ENCODE results near the gene VKORC1L1.

The VKORC1L1 gene

GRCh38 chr7:65927489-65928448, 54.9 kb downstream of the VKORC1L1 start:
- Histone ChIP-seq H3K27me3 (ENCODE audit: insufficient read depth, low read length) (no peaks in the 10 kb centered on the region), H4K20me1 (ENCODE audit: insufficient read depth, low read length) (no peaks in the 10 kb centered on the region), H3K4me2 (ENCODE audit: low read length) (no peak overlapping the region), H3K9me2 (ENCODE audit: low read depth, low read length) (no peaks in the 10 kb centered on the region), H3F3A (ENCODE audit: insufficient read depth, low read length) (no peaks in the 10 kb centered on the region), H3K9ac (ENCODE audit: low read length) (no peak overlapping the region), H3K79me2 (ENCODE audit: insufficient read depth, low read length) (peaks cover 56% of the 10 kb centered on the region), H2AFZ (ENCODE audit: low read length) (no peak overlapping the region), H3K27ac (ENCODE audit: low read depth, low read length, poor library complexity, severe bottlenecking) (no peak overlapping the region), H3K4me3 (ENCODE audit: low read depth, low read length, poor library complexity, severe bottlenecking) (no peak overlapping the region), H3K9me3 (ENCODE audit: low read length) (no peaks in the 10 kb centered on the region), H3K4me1 (ENCODE audit: insufficient read depth, low read length, severe bottlenecking) (no peaks in the 10 kb centered on the region), H3K36me3 (ENCODE audit: insufficient read depth, low read length) (peaks cover 10% of the 10 kb centered on the region; the same call in 1 of the 2 replicates)
- TF ChIP-seq CTCF (IDR thresholded peaks at IDR 0.05; ENCODE audit: low read length) = no peak

GRCh38 chr7:65931685-65932084, 58.8 kb downstream of the VKORC1L1 start:
- H4K20me1 ChIP-seq (ENCODE audit: insufficient read depth, low read length) = no peaks in the 10 kb centered on the region

GRCh38 chr7:65937296-65937695, 64.4 kb downstream of the VKORC1L1 start:
- Histone ChIP-seq H3K9me3 (ENCODE audit: low read length) (no peaks in the 10 kb centered on the region), H3K36me3 (ENCODE audit: insufficient read depth, low read length) (peaks cover 29% of the 10 kb centered on the region; the same call in 1 of the 2 replicates), H4K20me1 (ENCODE audit: insufficient read depth, low read length) (no peaks in the 10 kb centered on the region), H2AFZ (ENCODE audit: low read length) (no peak overlapping the region), H3K4me3 (ENCODE audit: low read depth, low read length, poor library complexity, severe bottlenecking) (no peak overlapping the region), H3K27ac (ENCODE audit: low read depth, low read length, poor library complexity, severe bottlenecking) (no peak overlapping the region), H3K9ac (ENCODE audit: low read length) (no peak overlapping the region), H3K79me2 (ENCODE audit: insufficient read depth, low read length) (peaks cover 28% of the 10 kb centered on the region), H3F3A (ENCODE audit: insufficient read depth, low read length) (no peaks in the 10 kb centered on the region), H3K9me2 (ENCODE audit: low read depth, low read length) (no peaks in the 10 kb centered on the region), H3K4me2 (ENCODE audit: low read length) (no peak overlapping the region), H3K4me1 (ENCODE audit: insufficient read depth, low read length, severe bottlenecking) (no peaks in the 10 kb centered on the region), H3K27me3 (ENCODE audit: insufficient read depth, low read length) (no peaks in the 10 kb centered on the region)
- TF ChIP-seq CTCF (IDR thresholded peaks at IDR 0.05; ENCODE audit: low read length) (no peak), EZH2 (IDR thresholded peaks at IDR 0.05; ENCODE audit: borderline replicate concordance, low read length) (no peak)

More at GRCh38 chr7:65931685-65932084, 58.8 kb downstream of the VKORC1L1 start:
- Histone ChIP-seq H3K4me1 (ENCODE audit: insufficient read depth, low read length, severe bottlenecking) (no peaks in the 10 kb centered on the region), H3K4me2 (ENCODE audit: low read length) (no peak overlapping the region), H3K27me3 (ENCODE audit: insufficient read depth, low read length) (no peaks in the 10 kb centered on the region), H3K27ac (ENCODE audit: low read depth, low read length, poor library complexity, severe bottlenecking) (no peak overlapping the region), H3K9me2 (ENCODE audit: low read depth, low read length) (no peaks in the 10 kb centered on the region), H3K4me3 (ENCODE audit: low read depth, low read length, poor library complexity, severe bottlenecking) (no peak overlapping the region), H3F3A (ENCODE audit: insufficient read depth, low read length) (no peaks in the 10 kb centered on the region), H2AFZ (ENCODE audit: low read length) (no peak overlapping the region), H3K9ac (ENCODE audit: low read length) (no peak overlapping the region), H3K9me3 (ENCODE audit: low read length) (no peaks in the 10 kb centered on the region), H3K79me2 (ENCODE audit: insufficient read depth, low read length) (peaks cover 64% of the 10 kb centered on the region), H3K36me3 (ENCODE audit: insufficient read depth, low read length) (peaks cover 2% of the 10 kb centered on the region; the same call in 1 of the 2 replicates)
- no peak for TF ChIP-seq CTCF (IDR thresholded peaks at IDR 0.05; ENCODE audit: low read length)
- no peak for TF ChIP-seq EZH2 (IDR thresholded peaks at IDR 0.05; ENCODE audit: borderline replicate concordance, low read length)
